C4-2B (cell line): ENCODE measurements around the gene OR5H14.
"Not testable (repeated sequence)": the region's sequence is repeated elsewhere in the genome, so short reads cannot be mapped to it uniquely, and the experiment has no call there.

Experiments used
- H3K27ac ChIP-seq: fragments of 450-650 bp; 2 replicates; pipeline ENCODE4 v1.5.1; 2017
- ZFX ChIP-seq: fragments of 450-650 bp; IDR thresholded peaks from 2 replicates; pipeline ENCODE4 v1.6.1; 2017
- TF ChIP-seq, protein P1 (sequence below): fragments of 450-650 bp; conservative IDR thresholded peaks from 2 replicates; pipeline ENCODE4 v1.5.1; 2017; ENCODE audit warnings: mild to moderate bottlenecking

Gene OR5H14

DNA sequence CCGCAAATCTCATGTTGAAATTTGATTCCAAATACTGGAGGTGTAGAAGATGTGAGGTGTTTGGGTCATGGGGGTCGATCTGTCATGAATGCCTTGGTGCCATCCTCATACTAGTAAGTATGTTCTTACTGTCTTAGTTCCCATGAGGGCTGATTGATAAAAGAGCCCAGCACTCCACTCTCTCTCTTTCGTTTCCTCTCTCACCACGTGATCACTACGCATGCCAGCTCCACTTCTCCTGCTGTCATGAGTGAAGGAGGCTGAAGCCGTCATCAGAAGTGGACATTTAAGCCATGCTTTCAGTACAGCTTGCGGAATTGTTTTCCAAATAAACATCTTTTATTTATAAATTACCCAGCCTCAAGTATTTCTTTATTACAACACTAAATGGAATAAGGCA is 25.3 kb downstream of the OR5H14 start:
- H3K27ac ChIP-seq = no peak overlapping the region
- TF ChIP-seq ZFX = no peak
- TF ChIP-seq, protein P1, sequence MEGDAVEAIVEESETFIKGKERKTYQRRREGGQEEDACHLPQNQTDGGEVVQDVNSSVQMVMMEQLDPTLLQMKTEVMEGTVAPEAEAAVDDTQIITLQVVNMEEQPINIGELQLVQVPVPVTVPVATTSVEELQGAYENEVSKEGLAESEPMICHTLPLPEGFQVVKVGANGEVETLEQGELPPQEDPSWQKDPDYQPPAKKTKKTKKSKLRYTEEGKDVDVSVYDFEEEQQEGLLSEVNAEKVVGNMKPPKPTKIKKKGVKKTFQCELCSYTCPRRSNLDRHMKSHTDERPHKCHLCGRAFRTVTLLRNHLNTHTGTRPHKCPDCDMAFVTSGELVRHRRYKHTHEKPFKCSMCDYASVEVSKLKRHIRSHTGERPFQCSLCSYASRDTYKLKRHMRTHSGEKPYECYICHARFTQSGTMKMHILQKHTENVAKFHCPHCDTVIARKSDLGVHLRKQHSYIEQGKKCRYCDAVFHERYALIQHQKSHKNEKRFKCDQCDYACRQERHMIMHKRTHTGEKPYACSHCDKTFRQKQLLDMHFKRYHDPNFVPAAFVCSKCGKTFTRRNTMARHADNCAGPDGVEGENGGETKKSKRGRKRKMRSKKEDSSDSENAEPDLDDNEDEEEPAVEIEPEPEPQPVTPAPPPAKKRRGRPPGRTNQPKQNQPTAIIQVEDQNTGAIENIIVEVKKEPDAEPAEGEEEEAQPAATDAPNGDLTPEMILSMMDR = no peak

DNA sequence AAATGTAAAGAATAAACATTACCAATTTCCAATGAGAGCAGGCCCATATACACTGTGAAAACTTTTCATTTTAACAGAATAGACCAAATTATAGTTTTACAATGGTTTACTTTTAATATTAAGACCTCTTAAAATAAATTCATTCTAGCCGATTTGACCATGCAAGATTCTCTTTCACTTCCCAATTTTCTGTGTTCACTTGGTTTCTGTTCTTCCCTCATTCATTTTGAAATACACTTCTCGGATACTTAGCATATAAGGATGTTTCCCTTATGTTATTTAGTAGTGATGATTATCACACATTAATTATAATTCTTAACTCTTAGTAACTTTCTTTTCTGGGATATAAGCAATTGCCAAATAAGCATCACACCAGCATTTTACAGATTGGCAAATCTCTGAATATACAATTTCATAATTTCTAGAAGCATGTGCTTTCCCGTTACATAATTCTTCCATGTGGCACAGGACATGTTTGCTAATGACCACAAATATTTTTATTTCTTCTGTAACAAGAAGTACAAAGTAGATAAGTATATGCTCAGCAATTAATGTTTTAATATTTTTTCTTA is 33.1 kb downstream of the OR5H14 start:
- no peak overlapping the region for H3K27ac ChIP-seq
- TF ChIP-seq, protein P1 = no peak
- no peak for TF ChIP-seq ZFX

DNA sequence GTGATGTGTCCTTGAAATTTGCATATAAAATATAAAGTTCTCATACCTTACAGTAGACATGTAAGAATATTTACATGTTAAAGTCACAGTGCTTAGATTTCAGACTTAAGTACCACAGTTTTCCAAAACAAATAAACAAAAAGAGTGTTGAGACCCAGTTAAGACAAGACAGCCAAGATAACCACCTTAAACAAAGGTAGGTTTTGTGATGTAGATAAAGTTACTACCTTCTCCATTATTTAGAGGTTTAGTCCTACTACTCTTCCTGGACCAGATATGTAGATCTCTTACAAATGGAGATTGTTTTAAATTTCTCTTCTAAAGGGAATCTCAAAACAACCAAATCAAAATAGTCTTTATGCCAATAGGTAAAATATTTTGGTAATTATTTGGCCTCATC is 34.9 kb downstream of the OR5H14 start:
- TF ChIP-seq ZFX = no peak
- TF ChIP-seq, protein P1 = no peak
- no peak overlapping the region for H3K27ac ChIP-seq

DNA sequence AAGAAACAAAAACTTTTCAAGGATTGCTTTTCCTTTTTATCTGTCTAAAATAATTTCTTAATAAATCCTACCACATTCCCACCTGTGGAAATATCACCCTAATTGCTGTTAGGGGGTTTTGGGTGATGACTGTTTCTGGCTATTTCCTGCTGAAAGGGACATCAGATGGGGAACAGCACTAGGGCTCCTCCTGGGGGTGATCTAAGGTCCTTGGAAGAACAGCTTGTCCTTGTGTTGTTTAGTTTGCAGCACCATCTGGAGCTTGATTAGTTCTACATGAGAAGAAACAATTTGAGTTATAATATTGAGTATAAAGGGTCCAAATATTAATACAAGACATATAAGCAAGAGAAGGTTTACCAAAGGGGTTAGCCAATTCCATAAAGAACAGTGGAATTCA is 37.9 kb downstream of the OR5H14 start:
- no peak for TF ChIP-seq ZFX
- TF ChIP-seq, protein P1 = peak; percentile 49
- H3K27ac ChIP-seq = no peak overlapping the region

DNA sequence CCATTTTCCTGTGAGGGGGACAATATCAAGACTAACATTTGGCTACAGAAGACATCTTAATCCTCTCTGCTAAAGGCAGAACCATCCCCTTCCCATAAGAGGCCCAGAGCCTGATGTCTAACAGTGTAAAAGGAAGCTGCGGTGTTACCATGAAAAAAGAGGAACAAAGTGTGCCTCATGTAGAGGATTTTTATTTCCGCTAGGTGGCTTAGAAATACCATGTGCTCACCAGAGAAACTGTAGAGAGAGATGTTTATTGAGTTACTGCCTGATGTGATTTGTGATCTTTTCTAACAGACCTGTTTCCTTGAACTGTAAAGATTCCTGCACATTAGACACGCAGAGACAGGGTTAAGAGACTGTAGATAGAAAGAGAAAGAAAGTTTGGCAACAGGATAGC is 41.3 kb downstream of the OR5H14 start:
- TF ChIP-seq ZFX = no peak
- TF ChIP-seq, protein P1 = peak; percentile 69
- H3K27ac ChIP-seq = no peak overlapping the region

DNA sequence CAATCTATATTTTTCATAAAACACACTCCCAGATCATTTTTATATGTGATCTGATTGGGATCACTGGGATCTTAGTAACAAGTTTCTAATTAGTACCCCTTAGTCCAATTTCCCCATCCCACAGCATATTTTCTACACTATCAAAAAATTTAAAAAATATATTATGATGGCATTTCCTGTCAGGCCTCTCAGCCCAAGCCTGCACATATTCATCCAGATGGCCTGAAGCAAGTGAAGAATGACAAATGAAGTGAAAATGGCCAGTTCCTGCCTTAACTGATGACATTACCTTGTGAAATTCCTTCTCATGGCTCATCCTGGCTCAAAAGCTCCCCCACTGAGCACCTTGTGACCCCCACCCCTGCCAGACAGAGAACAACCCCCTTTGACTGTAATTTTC is 43.6 kb downstream of the OR5H14 start:
- not testable (repeated sequence) for H3K27ac ChIP-seq

DNA sequence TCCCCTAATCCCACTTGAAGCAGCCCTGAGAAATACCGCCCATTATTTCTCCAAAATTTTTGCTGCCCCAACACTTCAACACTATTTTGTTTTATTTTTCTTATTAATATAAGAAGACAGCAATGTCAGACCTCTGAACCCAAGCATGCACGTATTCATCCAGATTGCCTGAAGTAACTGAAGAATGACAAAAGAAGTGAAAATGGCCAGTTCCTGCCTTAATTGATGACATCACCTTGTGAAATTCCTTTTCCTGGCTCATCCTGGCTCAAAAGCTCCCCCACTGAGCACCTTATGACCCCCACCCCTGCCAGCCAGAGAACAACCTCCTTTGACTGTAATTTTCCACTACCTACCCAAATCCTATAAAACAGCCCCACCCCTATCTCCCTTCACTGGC is 49.0 kb downstream of the OR5H14 start:
- H3K27ac ChIP-seq = not testable (repeated sequence)

DNA sequence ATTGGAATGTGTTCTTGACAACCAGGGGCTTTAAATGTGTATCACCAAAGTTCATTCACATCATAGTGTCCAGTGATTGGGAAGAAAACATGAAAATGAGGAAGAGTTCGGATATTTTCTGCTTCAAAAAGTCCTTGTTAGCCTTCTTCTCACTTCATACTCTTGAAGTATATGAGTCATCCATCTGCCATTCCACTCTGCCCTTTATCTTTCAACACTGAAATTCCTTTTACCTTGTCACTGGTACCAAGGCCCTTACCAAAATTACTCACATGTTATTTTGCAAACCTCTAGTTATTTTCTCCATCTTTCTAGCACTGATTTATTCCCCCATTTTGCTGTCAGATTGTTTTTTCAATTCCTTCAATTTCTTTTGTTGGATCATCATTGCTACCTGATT is 51.7 kb downstream of the OR5H14 start:
- no peak overlapping the region for H3K27ac ChIP-seq
- TF ChIP-seq ZFX = no peak
- TF ChIP-seq, protein P1 = no peak
